ENCODE measurements around the gene SMIM36.
"Not testable (repeated sequence)": the region's sequence is repeated elsewhere in the genome, so short reads cannot be mapped to it uniquely, and the experiment has no call there.

SMIM36 gene

GRCh38 chr17:55411463-55411855 is 99.8 kb downstream of the SMIM36 start:
- DNase-seq = no peak

GRCh38 chr17:55410722-55411462 is 100.4 kb downstream of the SMIM36 start:
- no peak for DNase-seq

GRCh38 chr17:55409030-55409800 is 102.0 kb downstream of the SMIM36 start:
- DNase-seq = no peak

- no peak for DNase-seq
These were observed 103.3 kb downstream of the SMIM36 start for GRCh38 chr17:55407641-55408566.

- no peak for DNase-seq
These were observed 105.7 kb downstream of the SMIM36 start for GRCh38 chr17:55405600-55405999.

GRCh38 chr17:55404197-55404596 is 107.1 kb downstream of the SMIM36 start:
- DNase-seq = not testable (repeated sequence)

- no peak for DNase-seq
These were observed 108.9 kb downstream of the SMIM36 start for GRCh38 chr17:55402374-55402773.
